ENCODE measurements around the gene ZNF689. TPM values are rescaled to one million over a fixed set of nuclear protein-coding genes. Genes with fewer than 3 reads are reported as not detected.
A peak's percentile ranks its signal among the peaks of the same experiment; 100 is the strongest.

Gene ZNF689
- total and polyA plus RNA-seq, 2 of the 13 experiments (the other 11 are each of a cell fraction or from before 2014, with no cell fraction given), result 9.7 to 19.5 TPM

- TF ChIP-seq ZNF451 (CRISPR knock-in tag; IDR thresholded peaks at IDR 0.05) (no peak), KLF12 (CRISPR knock-in tag; IDR thresholded peaks at IDR 0.05; ENCODE audit: borderline replicate concordance) (no peak), MTA3 (CRISPR knock-in tag; IDR thresholded peaks at IDR 0.05) (no peak), PHF5A (CRISPR knock-in tag; IDR thresholded peaks at IDR 0.05; ENCODE audit: low read depth, unreplicated experiment) (no peak), MAFG (CRISPR knock-in tag; IDR thresholded peaks at IDR 0.05) (no peak), IKZF1 (IDR thresholded peaks at IDR 0.05) (no peak), DR1 (CRISPR knock-in tag; IDR thresholded peaks at IDR 0.05) (no peak), SOX5 (CRISPR knock-in tag; IDR thresholded peaks at IDR 0.05; ENCODE audit: borderline replicate concordance) (peak; percentile 37; the same call in 1 of the 2 replicates), ZNF350 (CRISPR knock-in tag; IDR thresholded peaks at IDR 0.05; ENCODE audit: borderline replicate concordance, low read depth) (peak; percentile 90), REXO4 (CRISPR knock-in tag; IDR thresholded peaks at IDR 0.05; ENCODE audit: borderline replicate concordance) (no peak), MBD4 (IDR thresholded peaks at IDR 0.05; ENCODE audit: borderline replicate concordance, low read length) (no peak), TAF1 (CRISPR knock-in tag; IDR thresholded peaks at IDR 0.05) (peak; percentile 65; the same call in 1 of the 2 replicates), ZFP41 (CRISPR knock-in tag; IDR thresholded peaks at IDR 0.05; ENCODE audit: borderline replicate concordance) (no peak), IRF2 (CRISPR knock-in tag; IDR thresholded peaks at IDR 0.05) (peak; percentile 87), RARA (CRISPR knock-in tag; IDR thresholded peaks at IDR 0.05) (no peak; the same call in 1 of the 2 replicates), ZNF3 (CRISPR knock-in tag; IDR thresholded peaks at IDR 0.05) (no peak), GATAD2A (CRISPR knock-in tag; IDR thresholded peaks at IDR 0.05) (peak; percentile 65; the same call in 1 of the 2 replicates), HHEX (CRISPR knock-in tag; IDR thresholded peaks at IDR 0.05) (no peak), ZSCAN29 (CRISPR knock-in tag; conservative IDR thresholded peaks at IDR 0.05) (0 out of 2 replicates have a peak, but pooled peaks have one; percentile 25), RFX5 (IDR thresholded peaks at IDR 0.05; ENCODE audit: low read depth, low read length) (no peak), GPBP1L1 (CRISPR knock-in tag; IDR thresholded peaks at IDR 0.05) (no peak), HIC2 (CRISPR knock-in tag; IDR thresholded peaks at IDR 0.05; ENCODE audit: low read depth) (no peak), ZFY (CRISPR knock-in tag; IDR thresholded peaks at IDR 0.05) (peak; percentile 39), RXRA (CRISPR knock-in tag; IDR thresholded peaks at IDR 0.05) (peak; percentile 63; the same call in 1 of the 2 replicates), ZNF260 (CRISPR knock-in tag; IDR thresholded peaks at IDR 0.05; ENCODE audit: borderline replicate concordance, low read depth) (no peak)
- TF ChIP-seq, protein P1, sequence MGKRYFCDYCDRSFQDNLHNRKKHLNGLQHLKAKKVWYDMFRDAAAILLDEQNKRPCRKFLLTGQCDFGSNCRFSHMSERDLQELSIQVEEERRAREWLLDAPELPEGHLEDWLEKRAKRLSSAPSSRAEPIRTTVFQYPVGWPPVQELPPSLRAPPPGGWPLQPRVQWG (CRISPR knock-in tag; IDR thresholded peaks at IDR 0.05; ENCODE audit: borderline replicate concordance, low read depth), result no peak
- TF ChIP-seq, protein P2, sequence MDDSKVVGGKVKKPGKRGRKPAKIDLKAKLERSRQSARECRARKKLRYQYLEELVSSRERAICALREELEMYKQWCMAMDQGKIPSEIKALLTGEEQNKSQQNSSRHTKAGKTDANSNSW (CRISPR knock-in tag; IDR thresholded peaks at IDR 0.05; ENCODE audit: borderline replicate concordance), result no peak
- TF ChIP-seq, protein P3, sequence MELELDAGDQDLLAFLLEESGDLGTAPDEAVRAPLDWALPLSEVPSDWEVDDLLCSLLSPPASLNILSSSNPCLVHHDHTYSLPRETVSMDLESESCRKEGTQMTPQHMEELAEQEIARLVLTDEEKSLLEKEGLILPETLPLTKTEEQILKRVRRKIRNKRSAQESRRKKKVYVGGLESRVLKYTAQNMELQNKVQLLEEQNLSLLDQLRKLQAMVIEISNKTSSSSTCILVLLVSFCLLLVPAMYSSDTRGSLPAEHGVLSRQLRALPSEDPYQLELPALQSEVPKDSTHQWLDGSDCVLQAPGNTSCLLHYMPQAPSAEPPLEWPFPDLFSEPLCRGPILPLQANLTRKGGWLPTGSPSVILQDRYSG (CRISPR knock-in tag; IDR thresholded peaks at IDR 0.05), result no peak
These were observed 40.4 kb upstream of the ZNF689 start, which contains the start of gene PRR14 (continued) for GRCh38 chr16:30650369-30651123.

Measured in HepG2 (cell line).